Mesendoderm (in vitro differentiated cells): Measurements from ENCODE around the gene REXO4.

Experiments used
- DNase-seq: peaks from one replicate; pipeline ENCODE4 v3.0.0; 2013
- H2AK5ac ChIP-seq: 2 replicates; pipeline ENCODE4 v1.6.1; 2013; ENCODE audit warnings: low read length, inconsistent platforms
- H2BK120ac ChIP-seq: 2 replicates; pipeline ENCODE4 v1.6.1; 2013; ENCODE audit warnings: low read depth, mild to moderate bottlenecking, low read length, moderate library complexity, mixed read lengths
- H2BK15ac ChIP-seq: replicated peaks from 2 replicates; pipeline ENCODE4 v1.6.1; 2013; ENCODE audit warnings: low read depth, mild to moderate bottlenecking, moderate library complexity
- H2BK5ac ChIP-seq: 2 replicates; pipeline ENCODE4 v1.6.1; 2013; ENCODE audit warnings: low read length, inconsistent platforms
- H3K18ac ChIP-seq: 2 replicates; pipeline ENCODE4 v1.6.1; 2013; ENCODE audit warnings: mild to moderate bottlenecking, low read length, mixed read lengths
- H3K23ac ChIP-seq: one replicate; pipeline ENCODE4 v1.6.1; 2013; ENCODE audit warnings: low read length
- H3K27ac ChIP-seq: 2 replicates; pipeline ENCODE4 v1.5.1; 2013; ENCODE audit warnings: low read depth, mild to moderate bottlenecking, inconsistent platforms, low read length, moderate library complexity
- H3K27me3 ChIP-seq: 2 replicates; pipeline ENCODE4 v1.6.1; 2013; ENCODE audit warnings: low read length, control low read depth, mild to moderate bottlenecking, inconsistent platforms; ENCODE audit not compliant: insufficient read depth, poor library complexity
- H3K36me3 ChIP-seq: 2 replicates; pipeline ENCODE4 v1.6.1; 2013; ENCODE audit warnings: low read length, inconsistent platforms; ENCODE audit not compliant: control insufficient read depth, insufficient read depth
- H3K4ac ChIP-seq: one replicate; pipeline ENCODE4 v1.6.1; 2013; ENCODE audit warnings: low read depth, mild to moderate bottlenecking, low read length, moderate library complexity
- H3K4me1 ChIP-seq: 2 replicates; pipeline ENCODE4 v1.6.1; 2013; ENCODE audit warnings: low read depth, low read length, inconsistent platforms; ENCODE audit not compliant: control insufficient read depth
- H3K4me2 ChIP-seq: 2 replicates; pipeline ENCODE4 v1.6.1; 2013; ENCODE audit warnings: low read length
- H3K4me3 ChIP-seq: 2 replicates; pipeline ENCODE4 v1.5.1; 2013; ENCODE audit warnings: mild to moderate bottlenecking, low read length
- H3K56ac ChIP-seq: one replicate; pipeline ENCODE4 v1.6.1; 2013; ENCODE audit warnings: low read length
- H3K79me1 ChIP-seq: 2 replicates; pipeline ENCODE4 v1.6.1; 2013; ENCODE audit warnings: low read length, inconsistent platforms
- H3K79me2 ChIP-seq: 2 replicates; pipeline ENCODE4 v1.6.1; 2013; ENCODE audit warnings: mild to moderate bottlenecking, low read length; ENCODE audit not compliant: control insufficient read depth, insufficient read depth
- H3K9ac ChIP-seq: 2 replicates; pipeline ENCODE4 v1.6.1; 2013; ENCODE audit warnings: low read length, inconsistent platforms
- H4K5ac ChIP-seq: one replicate; pipeline ENCODE4 v1.6.1; 2013; ENCODE audit warnings: low read length
- H4K8ac ChIP-seq: one replicate; pipeline ENCODE4 v1.6.1; 2013; ENCODE audit warnings: low read depth, mild to moderate bottlenecking, control low read depth, low read length, moderate library complexity
- WGBS: extraction: QIAGEN DNeasy Blood & Tissue Kit; methylation state at CpG from one replicate; pipeline ENCODE4 v1.1.7; 2013; ENCODE audit warnings: low lambda C conversion rate, missing lambda C conversion rate; ENCODE audit not compliant: insufficient coverage; ENCODE audit errors: extremely low coverage; 5-methylcytosine and 5-hydroxymethylcytosine counted together

REXO4 gene

DNA sequence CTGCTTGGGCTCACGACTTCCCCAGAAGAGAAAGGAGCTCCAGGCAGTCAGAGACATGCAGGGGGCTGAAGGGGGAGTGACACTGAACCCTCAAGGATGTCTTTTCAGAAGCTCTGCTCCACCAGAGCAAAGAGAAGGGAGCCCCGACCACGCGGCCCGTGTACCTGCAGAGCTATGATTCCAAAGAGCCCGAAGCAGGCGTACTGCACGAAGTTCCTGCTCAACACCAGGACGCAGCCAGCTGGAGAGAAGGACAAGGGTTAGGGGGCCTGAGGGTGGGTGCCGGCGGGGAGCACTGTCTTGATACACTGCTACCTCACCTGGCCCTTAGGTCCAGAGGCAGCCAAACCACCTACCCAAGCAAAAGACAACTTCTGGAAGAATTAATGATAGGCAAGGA, 51.4 kb downstream of the REXO4 start:
- no CpG with 5 or more reads among the region's 11 CpGs for WGBS
- Histone ChIP-seq H3K9ac (no peak overlapping the region), H3K18ac (no peak overlapping the region), H2BK15ac (no peak overlapping the region), H3K4me1 (no peaks in the 10 kb centered on the region), H3K4me3 (no peak overlapping the region), H2AK5ac (no peak overlapping the region), H3K27me3 (no peaks in the 10 kb centered on the region), H4K5ac (no peak overlapping the region), H3K4ac (no peak overlapping the region), H4K8ac (no peak overlapping the region), H3K56ac (no peak overlapping the region), H3K23ac (no peak overlapping the region), H3K79me1 (peaks cover 44% of the 10 kb centered on the region), H3K36me3 (peaks cover 15% of the 10 kb centered on the region), H2BK120ac (no peak overlapping the region), H3K27ac (no peak overlapping the region), H2BK5ac (no peak overlapping the region), H3K4me2 (no peak overlapping the region), H3K79me2 (peaks cover 47% of the 10 kb centered on the region)
- DNase-seq, result no peak

GRCh38 chr9:133362359-133363044, 55.3 kb downstream of the REXO4 start:
- Histone ChIP-seq H3K4ac (no peak overlapping the region), H3K4me3 (no peak overlapping the region), H2AK5ac (no peak overlapping the region), H3K4me1 (no peaks in the 10 kb centered on the region), H4K8ac (no peak overlapping the region), H3K9ac (no peak overlapping the region), H4K5ac (no peak overlapping the region), H3K79me1 (peaks cover 21% of the 10 kb centered on the region), H3K18ac (no peak overlapping the region), H3K27ac (no peak overlapping the region), H3K79me2 (peaks cover 8% of the 10 kb centered on the region), H3K4me2 (no peak overlapping the region), H2BK120ac (no peak overlapping the region), H3K56ac (no peak overlapping the region), H3K36me3 (peaks cover 23% of the 10 kb centered on the region), H3K23ac (no peak overlapping the region), H2BK15ac (no peak overlapping the region), H3K27me3 (no peaks in the 10 kb centered on the region), H2BK5ac (no peak overlapping the region)
- no CpG with 5 or more reads among the region's 15 CpGs for WGBS
- no peak for DNase-seq

GRCh38 chr9:133361507-133362092, 56.2 kb downstream of the REXO4 start:
- Histone ChIP-seq H3K4me2 (no peak overlapping the region), H2BK5ac (no peak overlapping the region), H2AK5ac (no peak overlapping the region), H3K4ac (no peak overlapping the region), H4K8ac (no peak overlapping the region), H2BK120ac (no peak overlapping the region), H2BK15ac (no peak overlapping the region), H3K4me1 (peaks cover 2% of the 10 kb centered on the region), H3K27ac (no peak overlapping the region), H4K5ac (no peak overlapping the region), H3K4me3 (no peak overlapping the region), H3K36me3 (peaks cover 23% of the 10 kb centered on the region), H3K79me2 (peaks cover 3% of the 10 kb centered on the region), H3K56ac (no peak overlapping the region), H3K27me3 (no peaks in the 10 kb centered on the region), H3K9ac (no peak overlapping the region), H3K79me1 (peaks cover 18% of the 10 kb centered on the region), H3K23ac (no peak overlapping the region), H3K18ac (no peak overlapping the region)
- DNase-seq, result no peak
- WGBS, result no CpG with 5 or more reads among the region's 13 CpGs

GRCh38 chr9:133360400-133361393, 57.1 kb downstream of the REXO4 start:
- DNase-seq, result no peak

DNA sequence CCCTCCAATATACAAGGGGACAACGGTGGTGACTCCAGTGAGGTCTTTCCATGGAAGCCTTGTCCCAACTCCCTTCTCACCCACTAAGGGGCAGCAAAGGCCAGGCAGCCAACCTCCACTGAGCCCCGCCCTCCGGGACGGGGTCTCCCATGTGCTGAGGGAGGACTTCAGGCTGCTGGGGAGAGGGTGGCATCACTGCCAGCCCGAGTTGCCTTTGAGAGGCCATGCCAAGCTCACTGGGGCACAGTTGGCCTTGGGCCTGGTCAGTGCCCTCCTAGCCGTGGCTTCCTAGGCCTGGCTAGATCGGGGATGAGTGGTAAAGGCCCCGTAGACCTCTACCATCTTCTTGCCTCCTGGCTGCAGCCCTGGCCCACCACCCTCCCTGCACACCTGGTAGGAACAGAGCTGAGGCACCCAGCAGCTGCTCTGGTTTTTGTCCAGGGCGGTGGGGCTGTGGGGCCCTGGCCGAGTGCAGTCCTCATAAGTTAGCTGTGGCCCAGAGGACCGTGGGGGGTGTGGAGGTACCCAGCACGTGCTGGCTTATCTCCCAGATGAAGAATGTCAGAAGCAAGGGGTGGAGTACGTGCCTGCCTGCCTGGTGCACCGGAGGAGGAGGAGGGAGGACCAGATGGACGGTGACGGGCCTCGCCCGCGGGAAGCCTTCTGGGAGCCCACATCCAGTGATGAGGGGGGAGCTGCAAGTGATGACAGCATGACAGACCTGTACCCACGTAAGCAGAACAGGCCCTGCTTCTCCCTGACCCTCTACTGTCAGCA, 58.2 kb downstream of the REXO4 start:
- H3K27ac ChIP-seq, result no peak overlapping the region
- no peak overlapping the region for H3K4me3 ChIP-seq
- no peak overlapping the region for H3K23ac ChIP-seq
- H2BK5ac ChIP-seq, result no peak overlapping the region
- H3K4ac ChIP-seq, result no peak overlapping the region
- no peaks in the 10 kb centered on the region for H3K27me3 ChIP-seq
- no peak overlapping the region for H2BK120ac ChIP-seq
- peaks cover 7% of the 10 kb centered on the region for H3K79me2 ChIP-seq
- H3K56ac ChIP-seq, result no peak overlapping the region
- no peak overlapping the region for H4K8ac ChIP-seq
- no CpG with 5 or more reads among the region's 20 CpGs for WGBS
- DNase-seq, result peak; percentile 69
- H2BK15ac ChIP-seq, result no peak overlapping the region
- peaks cover 22% of the 10 kb centered on the region for H3K36me3 ChIP-seq
- H3K79me1 ChIP-seq, result peaks cover 16% of the 10 kb centered on the region
- H3K9ac ChIP-seq, result no peak overlapping the region
- no peak overlapping the region for H2AK5ac ChIP-seq
- peaks cover 2% of the 10 kb centered on the region for H3K4me1 ChIP-seq
- H4K5ac ChIP-seq, result no peak overlapping the region
- H3K4me2 ChIP-seq, result no peak overlapping the region
- H3K18ac ChIP-seq, result no peak overlapping the region

More at GRCh38 chr9:133360400-133361393, 57.1 kb downstream of the REXO4 start:
- no peak overlapping the region for H2AK5ac ChIP-seq
- H3K18ac ChIP-seq, result no peak overlapping the region
- H3K79me1 ChIP-seq, result peaks cover 16% of the 10 kb centered on the region
- peaks cover 2% of the 10 kb centered on the region for H3K4me1 ChIP-seq
- peaks cover 7% of the 10 kb centered on the region for H3K79me2 ChIP-seq
- no peak overlapping the region for H3K56ac ChIP-seq
- no peak overlapping the region for H2BK15ac ChIP-seq
- no peak overlapping the region for H3K27ac ChIP-seq
- no peak overlapping the region for H3K4me2 ChIP-seq
- no peak overlapping the region for H2BK5ac ChIP-seq
- no peak overlapping the region for H4K5ac ChIP-seq
- H2BK120ac ChIP-seq, result no peak overlapping the region
- H3K27me3 ChIP-seq, result no peaks in the 10 kb centered on the region
- H3K4ac ChIP-seq, result no peak overlapping the region
- no peak overlapping the region for H3K23ac ChIP-seq
- WGBS, result no CpG with 5 or more reads among the region's 21 CpGs
- H3K9ac ChIP-seq, result no peak overlapping the region
- H4K8ac ChIP-seq, result no peak overlapping the region
- peaks cover 23% of the 10 kb centered on the region for H3K36me3 ChIP-seq
- H3K4me3 ChIP-seq, result no peak overlapping the region
